Gastroesophageal sphincter (tissue), 4 donors: ENCODE results near the gene JPH4. TPM values are rescaled to one million over a fixed set of nuclear protein-coding genes. Genes with fewer than 3 reads are reported as not detected.

ENCODE experiments used
- ATAC-seq: fragments of 150-250 bp; one replicate; pipeline ENCODE4 v1.9.1; 2016; ENCODE audit warnings: mild to moderate bottlenecking, moderate library complexity
- H3K27ac ChIP-seq, 4 donors: fragments of 200-600 bp; sonication (generic) in 3 of 4; 1 replicate in 3 of 4; 2 replicates in 1 of 4; pipeline ENCODE4 v1.5.1; 2016 to 2019
- H3K27me3 ChIP-seq: fragments of 200-600 bp; sonication (generic); one replicate; pipeline ENCODE4 v1.5.1; 2019
- H3K36me3 ChIP-seq, 2 donors: fragments of 200-600 bp; sonication (generic); one replicate each; pipeline ENCODE4 v1.5.1; 2019; ENCODE audit warnings: control low read depth in 1 of 2
- H3K4me1 ChIP-seq, 3 donors: fragments of 200-600 bp; sonication (generic); 1 replicate in 2 of 3; 2 replicates in 1 of 3; pipeline ENCODE4 v1.5.1; 2016 to 2019; ENCODE audit warnings: control low read depth in 2 of 3
- H3K4me3 ChIP-seq, 2 donors: fragments of 200-600 bp; sonication (generic); one replicate each; pipeline ENCODE4 v1.5.1; 2019; ENCODE audit warnings: mild to moderate bottlenecking in 1 of 2, moderate library complexity in 1 of 2
- H3K9me3 ChIP-seq, 3 donors: fragments of 200-600 bp; sonication (generic); one replicate each; pipeline ENCODE4 v1.5.1; 2017 to 2019; ENCODE audit warnings: control low read depth in 2 of 3
- EP300 ChIP-seq: sonication (generic); formaldehyde crosslinking; IDR thresholded peaks from one replicate; pipeline ENCODE4 v1.6.1; 2017; ENCODE audit warnings: antibody characterized with exemption, mild to moderate bottlenecking
- POLR2A ChIP-seq, 2 donors: fragments of 450-650 bp; IDR thresholded peaks; one replicate each; pipeline ENCODE4 v1.6.1; 2017; ENCODE audit warnings: antibody characterized with exemption in 2 of 2, mild to moderate bottlenecking in 2 of 2, moderate library complexity in 1 of 2
- POLR2AphosphoS5 ChIP-seq: sonication (generic); formaldehyde crosslinking; IDR thresholded peaks from one replicate; pipeline ENCODE4 v1.6.1; 2017; ENCODE audit warnings: antibody characterized with exemption
- WGBS, 2 donors: methylation state at CpG; one replicate each; pipeline ENCODE4 v1.1.5; 2018; ENCODE audit warnings: low coverage in 1 of 2; 5-methylcytosine and 5-hydroxymethylcytosine counted together
- total RNA-seq, 4 donors: library from RNA; depleted of rRNA; stranded (reverse); fragments of >200 nt; gene quantifications; one replicate each; pipeline ENCODE4 v1.1.0, GENCODE V29; 2016
- TF ChIP-seq, protein P1 (sequence below), 4 experiments: fragments of 200-600 bp in 2 of 4; fragments of 450-650 bp in 2 of 4; sonication (generic) in 1 of 4; IDR thresholded peaks; one replicate each; pipeline ENCODE4 v1.5.1; 2017 to 2019; ENCODE audit warnings: antibody characterized with exemption in 4 of 4, mild to moderate bottlenecking in 2 of 4, moderate library complexity in 2 of 4

The JPH4 gene
- total RNA-seq, 4 donors from 2014 or later, result 0.78 to 2.7 (median 1.5) TPM

DNA sequence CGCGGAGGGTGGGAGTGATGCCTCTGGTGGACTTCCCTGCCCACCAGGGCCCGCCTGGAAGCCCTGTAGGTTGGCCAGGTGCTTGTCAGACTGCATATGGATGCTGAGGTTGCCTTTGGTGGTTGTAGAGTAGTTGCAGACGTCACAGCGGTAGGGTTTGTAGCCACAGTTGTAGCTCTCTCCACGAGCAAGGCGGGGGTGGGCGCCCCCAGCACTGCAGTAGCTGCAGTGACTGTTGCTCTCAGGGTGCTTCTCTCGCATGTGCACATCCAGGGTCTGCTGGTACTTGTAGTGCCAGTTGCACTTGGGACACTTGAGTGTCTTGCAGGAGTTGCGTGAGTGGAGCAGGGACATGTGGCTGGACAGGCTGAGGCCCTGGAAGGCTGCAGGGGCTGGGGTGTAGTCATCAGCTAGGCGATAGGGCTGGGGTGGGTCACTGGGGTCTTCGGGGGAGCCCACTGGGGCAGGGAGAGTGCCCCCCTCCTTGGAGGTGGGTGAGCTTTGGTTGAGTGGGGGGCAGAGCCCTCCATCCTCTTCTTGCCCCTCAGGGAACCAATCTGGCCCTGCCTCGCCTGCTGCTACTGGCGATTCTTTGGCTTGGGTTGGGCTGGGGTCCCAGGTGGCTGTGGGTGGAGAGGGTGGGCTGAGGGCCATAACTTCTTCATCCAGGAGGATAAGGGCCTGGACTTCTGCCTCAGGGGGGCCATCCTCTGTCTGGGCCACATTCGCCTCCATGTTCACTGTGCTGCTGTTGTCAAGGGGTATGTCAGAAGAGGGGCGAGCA lies 44.7 kb downstream of the JPH4 start:
- Histone ChIP-seq H3K4me3 (no peak overlapping the region), H3K27me3 (no peaks in the 10 kb centered on the region), H3K4me1 (no peaks in the 10 kb centered on the region), H3K27ac (no peak overlapping the region), H3K9me3 (no peaks in the 10 kb centered on the region), H3K36me3 (peaks cover 0 to 22% of the 10 kb centered on the region in 2 donors)
- WGBS, 2 donors, result 80 to 100% methylated on average over 1 of the region's 16 CpGs
- ATAC-seq, result no peak
- no peak for TF ChIP-seq EP300

DNA sequence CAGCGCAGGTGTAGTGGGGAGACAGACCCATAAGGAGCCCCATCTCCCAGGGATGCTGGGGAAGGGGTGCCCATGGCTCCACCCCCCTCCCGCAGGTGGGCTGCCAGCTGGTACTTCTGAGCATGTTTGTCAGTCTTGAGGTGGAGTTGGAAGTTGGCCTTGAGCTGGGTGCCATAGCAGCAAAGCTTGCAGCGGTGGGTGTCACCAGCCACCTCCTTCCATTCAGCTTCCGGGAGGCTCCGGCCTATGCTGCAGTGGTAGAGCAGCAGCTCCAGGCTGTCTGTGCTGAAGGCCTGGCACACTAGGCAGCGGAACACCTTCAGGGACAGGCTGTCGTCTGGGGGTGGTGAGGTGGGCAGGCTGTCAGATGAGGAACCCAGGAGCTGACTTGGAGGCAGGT lies 45.9 kb downstream of the JPH4 start:
- H3K4me3 ChIP-seq, result no peak overlapping the region
- H3K36me3 ChIP-seq, result peaks cover 0 to 22% of the 10 kb centered on the region in 2 donors
- H3K27me3 ChIP-seq, result no peaks in the 10 kb centered on the region
- TF ChIP-seq POLR2AphosphoS5, result no peak
- H3K4me1 ChIP-seq, result no peaks in the 10 kb centered on the region
- no peak overlapping the region for H3K27ac ChIP-seq
- WGBS, 2 donors, result 94% methylated on average over 2 of the region's 7 CpGs; no CpG with 5 or more reads in 1 of the 2 donors
- no peak for ATAC-seq
- no peaks in the 10 kb centered on the region for H3K9me3 ChIP-seq

GRCh38 chr14:23531391-23531790 lies 47.2 kb downstream of the JPH4 start:
- no peak for TF ChIP-seq EP300
- TF ChIP-seq POLR2AphosphoS5, result no peak
- TF ChIP-seq POLR2A (IDR thresholded peaks at IDR 0.05), result no peak
- TF ChIP-seq, protein P1, sequence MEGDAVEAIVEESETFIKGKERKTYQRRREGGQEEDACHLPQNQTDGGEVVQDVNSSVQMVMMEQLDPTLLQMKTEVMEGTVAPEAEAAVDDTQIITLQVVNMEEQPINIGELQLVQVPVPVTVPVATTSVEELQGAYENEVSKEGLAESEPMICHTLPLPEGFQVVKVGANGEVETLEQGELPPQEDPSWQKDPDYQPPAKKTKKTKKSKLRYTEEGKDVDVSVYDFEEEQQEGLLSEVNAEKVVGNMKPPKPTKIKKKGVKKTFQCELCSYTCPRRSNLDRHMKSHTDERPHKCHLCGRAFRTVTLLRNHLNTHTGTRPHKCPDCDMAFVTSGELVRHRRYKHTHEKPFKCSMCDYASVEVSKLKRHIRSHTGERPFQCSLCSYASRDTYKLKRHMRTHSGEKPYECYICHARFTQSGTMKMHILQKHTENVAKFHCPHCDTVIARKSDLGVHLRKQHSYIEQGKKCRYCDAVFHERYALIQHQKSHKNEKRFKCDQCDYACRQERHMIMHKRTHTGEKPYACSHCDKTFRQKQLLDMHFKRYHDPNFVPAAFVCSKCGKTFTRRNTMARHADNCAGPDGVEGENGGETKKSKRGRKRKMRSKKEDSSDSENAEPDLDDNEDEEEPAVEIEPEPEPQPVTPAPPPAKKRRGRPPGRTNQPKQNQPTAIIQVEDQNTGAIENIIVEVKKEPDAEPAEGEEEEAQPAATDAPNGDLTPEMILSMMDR (IDR thresholded peaks at IDR 0.05), result no peak
- Histone ChIP-seq H3K36me3 (peaks cover 0 to 27% of the 10 kb centered on the region in 2 donors), H3K9me3 (no peaks in the 10 kb centered on the region), H3K4me3 (no peak overlapping the region), H3K4me1 (no peaks in the 10 kb centered on the region), H3K27me3 (no peaks in the 10 kb centered on the region), H3K27ac (no peak overlapping the region)
- no peak for ATAC-seq
- 80 to 91% methylated on average over 2 to 8 of the region's 12 CpGs for WGBS, 2 donors

DNA sequence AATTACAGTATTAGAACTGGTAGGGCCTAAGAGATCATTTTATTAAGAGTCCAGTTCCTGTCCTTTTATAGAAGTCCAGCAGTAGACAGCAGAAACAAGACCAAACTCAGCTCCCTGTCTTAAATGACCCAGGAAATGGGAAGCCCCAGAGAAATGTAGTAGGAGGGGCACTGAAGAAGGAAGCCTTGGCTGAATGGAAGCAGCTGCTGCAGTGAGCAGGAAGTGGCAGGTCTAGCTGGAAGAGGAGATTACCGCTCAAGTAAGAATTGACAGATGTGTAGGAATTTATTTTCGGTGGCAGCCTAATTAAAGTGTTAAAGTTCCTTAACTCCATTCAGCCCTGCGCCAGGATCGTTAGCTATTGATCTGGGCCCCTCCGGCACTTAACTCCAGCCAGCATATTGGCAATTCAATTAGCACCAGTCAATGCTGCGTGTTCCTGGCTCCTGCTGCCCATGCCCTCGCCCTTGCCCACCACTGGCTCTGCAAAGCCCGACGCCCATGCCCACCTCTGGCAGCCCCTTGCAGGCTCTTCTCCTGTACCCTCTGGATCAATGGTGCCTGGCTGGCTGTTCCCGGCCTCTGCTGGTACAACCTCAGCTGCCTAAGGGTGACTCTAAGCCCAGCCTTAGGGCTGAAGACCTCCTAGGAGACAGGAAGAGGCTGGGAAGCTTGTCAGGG lies 48.1 kb downstream of the JPH4 start:
- TF ChIP-seq POLR2A (IDR thresholded peaks at IDR 0.05), result no peak
- TF ChIP-seq EP300, result no peak
- TF ChIP-seq, protein P1 (IDR thresholded peaks at IDR 0.05), result no peak
- TF ChIP-seq POLR2AphosphoS5, result no peak

GRCh38 chr14:23529016-23529415 lies 49.6 kb downstream of the JPH4 start:
- Histone ChIP-seq H3K36me3 (peaks cover 0 to 26% of the 10 kb centered on the region in 2 donors), H3K4me3 (no peak overlapping the region), H3K4me1 (no peaks in the 10 kb centered on the region), H3K27me3 (no peaks in the 10 kb centered on the region), H3K27ac (no peak overlapping the region), H3K9me3 (no peaks in the 10 kb centered on the region)
- no peak for TF ChIP-seq POLR2A (IDR thresholded peaks at IDR 0.05)
- TF ChIP-seq POLR2AphosphoS5, result no peak
- TF ChIP-seq, protein P1 (IDR thresholded peaks at IDR 0.05), result no peak
- TF ChIP-seq EP300, result no peak
- no peak for ATAC-seq
- WGBS, 2 donors, result 82 to 90% methylated on average over 2 to 3 of the region's 3 CpGs

More for the DNA sequence above, 48.1 kb downstream of the JPH4 start:
- Histone ChIP-seq H3K36me3 (peaks cover 0 to 35% of the 10 kb centered on the region in 2 donors), H3K4me3 (no peak overlapping the region), H3K27me3 (no peaks in the 10 kb centered on the region), H3K4me1 (no peaks in the 10 kb centered on the region), H3K27ac (no peak overlapping the region), H3K9me3 (no peaks in the 10 kb centered on the region)
- no peak for ATAC-seq
- WGBS, 2 donors, result 69 to 71% methylated on average over 8 to 9 of the region's 10 CpGs
